Right ventricle myocardium inferior (tissue), 1 donor: ENCODE results near the gene ITSN1. TPM values are rescaled to one million over a fixed set of nuclear protein-coding genes. Genes with fewer than 3 reads are reported as not detected.

Experiments used
- ATAC-seq: fragments of 200-7000 bp; cut with Tn5 transposase; one replicate; pipeline ENCODE4 v1.9.1; 2020; ENCODE audit warnings: mild to moderate bottlenecking, moderate library complexity
- DNase-seq: peaks from one replicate; pipeline ENCODE4 v3.0.0; 2021; ENCODE audit errors: missing footprints
- intact Hi-C: fragments of 100-400 bp; cut with DNase I; formaldehyde crosslinking; loops from one replicate; pipeline ENCODE4 v1.11.0; 2022
- total RNA-seq: library from RNA; stranded (reverse); fragmentation: NEBNext Ultra II Directional; extraction: Animal tissue kit (Norgen Biotek cat#: 25700); gene quantifications from one replicate; pipeline ENCODE4 v1.2.1, GENCODE V29; 2021
- donor health status: DM: no; HTN: yes; CAD: no; lungs with severe emphysema.

ITSN1 gene
- total RNA-seq, 1 donor from 2014 or later = 42.5 TPM

- ATAC-seq (no peak), DNase-seq (no peak)
- intact Hi-C loops = no loop called here
Measured at GRCh38 chr21:33841561-33841960, 199.3 kb downstream of the ITSN1 start.

- peak; percentile 15 for ATAC-seq
- intact Hi-C loops = no loop called here
- peak; percentile 85 for DNase-seq
Measured at GRCh38 chr21:33843216-33843615, 200.9 kb downstream of the ITSN1 start.

- intact Hi-C loops = no loop called here
- ATAC-seq (peak; percentile 83), DNase-seq (no peak)
Measured at GRCh38 chr21:33844104-33844889, 202.0 kb downstream of the ITSN1 start.

- ATAC-seq (no peak), DNase-seq (no peak)
- intact Hi-C loops = no loop called here
Measured at GRCh38 chr21:33844890-33845205, 202.5 kb downstream of the ITSN1 start.

- DNase-seq (no peak), ATAC-seq (no peak)
- intact Hi-C loops = no loop called here
Measured at GRCh38 chr21:33846141-33846540, 203.8 kb downstream of the ITSN1 start.

GRCh38 chr21:33847588-33848248 is 205.4 kb downstream of the ITSN1 start:
- intact Hi-C loops = no loop called here
- DNase-seq = no peak
- no peak for ATAC-seq

GRCh38 chr21:33848249-33848953 is 206.1 kb downstream of the ITSN1 start:
- no peak for ATAC-seq
- intact Hi-C loops = no loop called here

GRCh38 chr21:33849834-33850233 is 207.5 kb downstream of the ITSN1 start:
- DNase-seq = no peak
- no peak for ATAC-seq
- intact Hi-C loops = no loop called here

More at GRCh38 chr21:33848249-33848953, 206.1 kb downstream of the ITSN1 start:
- DNase-seq = no peak

GRCh38 chr21:33850401-33850800 is 208.1 kb downstream of the ITSN1 start:
- intact Hi-C loops = no loop called here
- ATAC-seq (no peak), DNase-seq (no peak)

- no peak for DNase-seq
- intact Hi-C loops = no loop called here
- ATAC-seq = no peak
Measured at GRCh38 chr21:33850985-33851384, 208.7 kb downstream of the ITSN1 start.

- no peak for ATAC-seq
- intact Hi-C loops = no loop called here
- DNase-seq = no peak
Measured at GRCh38 chr21:33852485-33852884, 210.2 kb downstream of the ITSN1 start.

- intact Hi-C loops = no loop called here
- ATAC-seq (peak; percentile 39), DNase-seq (no peak)
Measured at GRCh38 chr21:33854604-33855003, 212.3 kb downstream of the ITSN1 start.

- ATAC-seq = no peak
Measured at GRCh38 chr21:33855190-33855589, 212.9 kb downstream of the ITSN1 start.

GRCh38 chr21:33856893-33857527 is 214.7 kb downstream of the ITSN1 start:
- intact Hi-C loops = no loop called here
- ATAC-seq = no peak
- no peak for DNase-seq

More at GRCh38 chr21:33855190-33855589, 212.9 kb downstream of the ITSN1 start:
- intact Hi-C loops = no loop called here
- DNase-seq = no peak

- intact Hi-C loops = no loop called here
- no peak for DNase-seq
- no peak for ATAC-seq
Measured at GRCh38 chr21:33857846-33858666, 215.8 kb downstream of the ITSN1 start.

- ATAC-seq (no peak), DNase-seq (no peak)
- intact Hi-C loops = no loop called here
Measured at GRCh38 chr21:33858667-33859372, 216.5 kb downstream of the ITSN1 start.

- DNase-seq (no peak), ATAC-seq (no peak)
- intact Hi-C loops = no loop called here
Measured at GRCh38 chr21:33859373-33860102, 217.2 kb downstream of the ITSN1 start.
